Middle frontal gyrus (tissue), 1 donor: ENCODE results near the gene CSNK1D.
A peak's percentile ranks its signal among the peaks of the same experiment; 100 is the strongest.
"Not testable (repeated sequence)": the region's sequence is repeated elsewhere in the genome, so short reads cannot be mapped to it uniquely, and the experiment has no call there.

Source experiments
- DNase-seq: peaks from one replicate; pipeline ENCODE4 v3.0.0-alpha.2; 2015; ENCODE audit warnings: low spot score; ENCODE audit errors: extremely low spot score

Gene CSNK1D

DNA sequence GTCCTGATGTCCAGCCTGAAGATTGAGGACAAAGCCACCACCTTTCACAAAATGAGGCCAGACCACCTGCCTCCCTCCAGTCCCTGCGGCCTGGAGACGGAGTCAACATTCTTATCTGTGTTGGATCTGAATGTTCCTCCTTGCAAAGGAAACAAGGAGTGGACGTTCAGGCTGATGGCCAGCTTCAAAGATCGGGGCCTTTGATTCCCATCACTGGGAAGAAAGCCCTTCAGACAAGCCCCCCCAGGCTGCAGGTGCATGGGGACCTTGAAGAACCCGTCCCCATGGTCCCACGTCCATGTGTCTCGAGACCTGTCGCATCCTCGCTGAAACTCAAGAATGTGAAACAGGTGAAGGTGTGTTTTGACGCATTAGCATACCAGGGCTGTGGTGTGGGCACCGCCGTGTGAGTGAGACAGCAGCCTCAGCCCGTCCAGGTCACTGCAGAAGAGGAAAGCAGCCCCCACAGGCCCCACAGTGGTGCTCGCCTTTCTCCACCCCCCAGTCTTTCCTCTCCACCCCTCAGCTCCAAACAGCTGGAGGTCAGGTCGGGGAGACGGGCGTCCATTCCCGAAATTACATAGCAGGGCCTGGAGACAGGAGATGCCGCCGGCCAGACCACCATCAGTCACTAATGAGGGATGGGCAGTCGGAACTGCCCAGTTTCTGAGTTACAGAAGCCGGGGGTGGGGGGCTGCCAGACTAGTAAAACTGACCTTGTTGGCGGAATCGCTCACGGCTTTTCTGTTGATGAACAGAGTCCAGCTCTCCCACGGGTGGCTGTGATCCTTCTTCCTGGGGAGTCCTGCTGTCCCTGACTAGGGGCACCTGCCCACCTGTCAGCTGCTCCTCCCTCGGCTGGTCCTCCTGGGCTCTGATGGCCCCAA, 877 bp upstream of the CSNK1D start:
- DNase-seq: no peak

DNA sequence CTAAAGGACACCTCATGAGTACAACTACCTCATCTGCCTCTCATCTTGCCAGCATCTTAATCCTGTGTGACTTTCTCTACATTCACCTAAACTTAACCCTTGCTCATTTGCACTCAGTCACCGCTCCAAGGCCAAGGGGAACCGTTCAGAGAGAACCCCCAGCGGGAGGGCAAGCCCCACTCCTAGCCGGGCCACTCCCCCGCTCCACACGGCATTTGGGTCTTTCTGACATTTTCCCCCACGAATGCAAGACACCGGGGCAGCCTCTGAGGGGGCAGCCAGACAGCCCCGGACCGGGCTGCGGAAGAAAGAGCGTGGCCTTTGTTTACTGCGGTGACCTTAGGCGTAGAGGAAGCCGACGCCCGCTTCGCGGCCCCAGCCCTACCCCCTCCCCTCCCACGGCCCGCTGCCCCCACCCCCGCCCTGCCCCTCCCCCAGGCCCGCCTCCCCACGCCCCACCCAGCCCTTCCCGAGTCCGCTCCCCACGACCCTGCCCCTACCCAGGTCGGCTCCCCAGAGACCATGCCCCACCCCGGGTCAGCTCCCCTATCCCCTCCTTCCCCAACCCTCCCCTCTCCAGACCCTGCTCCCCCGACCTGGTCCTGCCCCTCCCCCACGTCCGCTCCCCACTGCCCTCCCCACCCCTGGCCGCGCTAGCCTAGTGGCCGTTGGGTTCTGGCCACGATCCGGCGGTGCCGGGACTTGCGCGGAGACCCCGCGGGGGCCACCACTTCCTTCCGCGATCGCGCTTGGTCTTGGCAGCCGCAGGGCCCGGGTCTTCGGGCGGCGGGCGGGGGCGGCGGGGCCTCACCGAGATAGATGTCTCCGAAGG, 789 bp downstream of the CSNK1D start:
- no peak for DNase-seq

DNA sequence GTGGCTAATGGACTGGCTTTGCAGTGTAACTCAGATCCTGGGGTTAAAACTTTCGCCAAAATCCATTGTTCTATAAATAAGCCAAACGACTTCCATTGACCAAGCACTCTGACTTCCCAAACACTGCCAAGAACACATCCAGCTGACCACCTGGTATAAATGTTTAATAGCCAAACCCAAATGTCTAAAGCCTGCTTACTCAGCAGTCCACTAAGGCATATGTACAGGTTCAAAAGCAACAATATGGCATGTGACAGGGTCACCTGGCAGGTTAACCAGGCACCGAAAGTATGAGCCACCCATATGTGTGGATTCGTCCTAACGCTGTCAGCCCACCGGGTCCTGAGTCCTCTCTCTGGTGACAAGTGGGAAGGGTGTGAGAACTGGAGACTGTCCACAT, 2.1 kb downstream of the CSNK1D start:
- no peak for DNase-seq

DNA sequence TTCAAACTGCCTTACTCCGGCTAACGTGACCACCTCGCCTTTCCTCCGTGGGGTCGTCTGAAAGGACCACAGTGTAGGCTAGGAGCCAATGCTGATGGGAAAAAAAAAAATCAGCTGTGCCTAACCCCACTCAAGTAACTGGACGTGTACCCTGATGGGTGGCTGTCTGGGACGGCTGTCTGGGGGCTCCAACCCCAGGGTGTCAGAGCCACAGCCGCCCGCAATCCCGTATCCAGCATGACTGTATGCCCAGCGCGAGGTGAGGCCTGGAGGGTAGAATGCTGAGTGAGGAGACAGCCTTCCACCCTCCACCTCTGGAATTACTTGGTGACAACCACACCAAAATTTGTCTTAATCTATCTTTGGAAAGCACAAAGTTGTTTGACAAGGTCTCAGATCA, 2.8 kb downstream of the CSNK1D start:
- DNase-seq: no peak

DNA sequence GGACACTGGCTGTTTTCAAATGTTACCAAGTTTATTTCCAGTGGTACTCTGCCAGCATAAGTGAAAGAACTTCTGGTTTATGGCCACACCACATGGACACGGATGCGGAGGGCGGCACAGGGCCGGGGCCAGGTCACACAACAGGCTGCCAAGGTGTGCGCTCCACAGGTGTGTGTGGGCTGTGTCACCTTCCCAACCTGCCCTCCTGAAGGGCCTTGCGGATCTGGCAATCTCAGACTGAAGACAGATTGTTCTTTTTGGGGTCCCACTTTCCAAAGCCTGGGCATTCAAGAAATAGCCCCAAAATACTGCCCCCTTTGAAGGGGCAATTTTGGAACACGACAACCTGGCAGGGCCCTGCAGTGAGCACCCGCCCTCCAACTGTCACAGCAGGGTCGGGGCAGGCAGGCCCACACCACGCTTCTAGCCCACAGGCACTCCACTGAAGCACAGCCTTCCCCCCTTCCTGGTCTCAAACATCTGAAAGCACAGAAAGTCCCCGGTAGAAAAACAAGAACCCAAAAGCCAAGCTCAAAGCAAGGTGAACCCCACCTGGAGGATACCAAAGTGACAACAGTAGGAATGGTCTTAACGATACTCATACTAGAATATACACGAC, 3.5 kb downstream of the CSNK1D start:
- DNase-seq: no peak

DNA sequence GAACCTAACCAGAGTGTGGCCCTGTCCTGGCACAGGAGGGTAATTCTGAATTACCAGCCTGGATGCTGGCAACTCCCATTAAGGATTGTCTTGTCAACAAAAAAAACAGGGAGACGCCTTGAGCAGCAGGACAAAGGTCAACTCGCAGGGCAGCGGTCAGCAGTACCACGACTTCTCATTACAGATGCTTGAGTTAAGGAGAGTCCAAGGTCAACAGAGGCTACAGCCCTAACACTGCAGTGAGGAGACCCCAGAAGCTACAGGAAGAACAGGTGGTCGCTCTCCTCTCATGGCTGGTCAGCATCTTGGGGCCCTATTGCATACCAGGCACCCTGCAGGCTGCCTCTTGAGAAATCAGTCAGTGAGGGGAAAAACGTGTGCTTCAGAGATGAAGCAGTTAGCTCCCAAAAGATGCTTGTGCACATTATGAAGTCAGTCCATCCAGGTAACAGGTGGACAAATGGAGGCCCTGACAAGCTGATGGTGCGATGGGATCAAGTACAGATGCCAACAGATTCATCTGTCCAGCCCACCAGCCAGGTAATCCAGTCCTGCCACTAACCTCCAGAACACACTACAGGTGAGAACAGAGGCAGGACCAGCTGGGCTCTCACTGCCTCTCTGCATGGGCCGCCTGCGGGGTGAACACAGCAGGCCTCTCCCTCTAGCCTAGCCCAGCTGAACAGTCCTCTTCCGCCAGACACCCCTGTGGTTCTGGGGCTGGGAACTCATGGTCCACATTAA, 4.2 kb downstream of the CSNK1D start:
- no peak for DNase-seq

DNA sequence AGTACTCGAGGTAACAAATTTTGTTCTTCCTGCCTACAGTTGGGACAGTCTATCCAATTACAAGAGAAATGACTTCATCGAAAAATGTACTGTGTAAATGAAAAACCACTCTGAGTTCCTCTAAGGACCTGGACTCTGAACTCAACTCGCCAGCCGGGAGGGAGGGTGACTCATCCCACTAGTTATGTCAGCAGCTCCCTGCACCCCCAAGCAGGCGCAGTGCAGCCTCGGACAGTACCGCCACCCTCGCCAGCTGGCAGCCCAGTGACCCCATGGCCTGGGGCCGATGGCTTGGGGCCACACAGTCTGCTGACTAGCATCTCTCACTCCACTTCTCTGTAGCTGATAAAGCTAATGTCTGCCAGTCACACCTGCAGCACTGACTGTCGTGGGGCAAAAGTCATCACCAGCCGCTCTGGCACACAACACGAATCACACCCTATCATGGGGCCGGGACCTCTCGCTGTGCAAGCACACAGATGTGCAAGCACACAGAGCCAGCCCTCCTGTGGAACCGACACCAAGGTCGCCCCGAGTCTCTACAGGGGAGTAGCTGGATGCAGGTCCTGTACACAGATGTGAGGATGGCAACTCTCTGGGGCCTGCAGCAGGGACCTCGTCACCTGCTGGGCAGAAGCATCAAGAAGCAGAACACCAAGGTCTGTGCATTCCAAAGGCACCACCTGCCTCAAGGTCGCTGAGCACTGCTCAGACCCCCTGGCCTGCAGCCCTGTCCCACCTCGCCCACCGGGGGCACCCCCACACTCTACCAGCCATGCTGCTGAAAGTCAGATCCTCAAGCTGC, 5.7 kb downstream of the CSNK1D start:
- DNase-seq: peak; percentile 68

DNA sequence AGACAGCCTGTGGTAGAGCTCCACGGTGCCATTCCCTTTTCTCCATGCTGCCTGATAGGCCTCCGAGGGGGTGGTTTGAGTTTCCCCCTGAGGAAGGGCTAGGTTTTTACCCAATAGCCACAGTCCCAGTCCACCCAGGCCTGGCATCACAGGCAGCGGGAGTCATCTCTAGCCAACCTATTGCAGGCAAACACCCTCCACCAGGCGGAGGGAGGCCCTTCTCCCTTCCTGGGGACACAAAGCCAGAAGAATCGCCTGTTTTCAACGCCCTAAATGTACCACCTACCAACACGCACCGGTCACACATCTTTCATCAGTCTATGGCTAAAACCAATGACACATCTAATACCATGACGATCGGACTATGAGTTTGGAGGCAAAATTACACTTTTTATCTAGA, 7.4 kb downstream of the CSNK1D start:
- no peak for DNase-seq

DNA sequence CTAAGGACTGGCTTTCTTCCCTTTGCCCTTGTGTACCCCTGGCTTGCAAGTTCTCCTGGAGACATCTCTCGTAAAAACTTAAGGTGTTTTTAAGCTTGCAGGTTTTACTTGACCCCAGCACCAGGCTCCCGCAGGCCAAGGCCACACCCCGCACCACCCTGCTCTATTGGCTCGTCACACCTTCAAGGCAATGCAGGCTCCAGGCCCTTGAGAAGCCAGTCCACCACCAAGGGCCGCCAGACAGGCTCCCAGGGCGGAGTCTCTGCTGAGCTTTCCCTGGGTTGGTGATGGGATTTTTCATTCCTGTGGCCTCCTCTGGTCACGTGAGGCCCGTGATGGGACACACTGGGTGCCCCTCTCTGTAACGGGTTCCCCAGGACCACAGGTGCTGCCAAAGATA, 9.9 kb downstream of the CSNK1D start:
- DNase-seq: no peak

DNA sequence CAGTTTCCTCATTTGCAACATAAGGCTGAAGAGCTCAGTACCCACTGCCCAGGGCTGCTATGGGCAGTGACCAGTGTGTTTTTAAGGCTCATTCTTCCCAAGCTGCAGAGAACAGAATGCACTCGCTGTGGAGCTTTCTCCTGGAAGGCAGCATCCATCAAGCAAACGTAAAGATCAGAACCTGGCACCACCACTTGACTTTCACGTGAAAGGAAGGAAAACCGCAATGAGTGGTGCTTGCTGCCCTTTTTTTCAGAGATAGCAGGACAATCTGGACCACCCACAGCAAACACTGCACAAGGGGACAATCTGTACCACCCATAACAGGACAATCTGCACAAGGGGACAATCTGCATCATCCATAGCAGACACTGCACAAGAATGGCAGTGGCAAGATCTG, 11.2 kb downstream of the CSNK1D start:
- DNase-seq: no peak

DNA sequence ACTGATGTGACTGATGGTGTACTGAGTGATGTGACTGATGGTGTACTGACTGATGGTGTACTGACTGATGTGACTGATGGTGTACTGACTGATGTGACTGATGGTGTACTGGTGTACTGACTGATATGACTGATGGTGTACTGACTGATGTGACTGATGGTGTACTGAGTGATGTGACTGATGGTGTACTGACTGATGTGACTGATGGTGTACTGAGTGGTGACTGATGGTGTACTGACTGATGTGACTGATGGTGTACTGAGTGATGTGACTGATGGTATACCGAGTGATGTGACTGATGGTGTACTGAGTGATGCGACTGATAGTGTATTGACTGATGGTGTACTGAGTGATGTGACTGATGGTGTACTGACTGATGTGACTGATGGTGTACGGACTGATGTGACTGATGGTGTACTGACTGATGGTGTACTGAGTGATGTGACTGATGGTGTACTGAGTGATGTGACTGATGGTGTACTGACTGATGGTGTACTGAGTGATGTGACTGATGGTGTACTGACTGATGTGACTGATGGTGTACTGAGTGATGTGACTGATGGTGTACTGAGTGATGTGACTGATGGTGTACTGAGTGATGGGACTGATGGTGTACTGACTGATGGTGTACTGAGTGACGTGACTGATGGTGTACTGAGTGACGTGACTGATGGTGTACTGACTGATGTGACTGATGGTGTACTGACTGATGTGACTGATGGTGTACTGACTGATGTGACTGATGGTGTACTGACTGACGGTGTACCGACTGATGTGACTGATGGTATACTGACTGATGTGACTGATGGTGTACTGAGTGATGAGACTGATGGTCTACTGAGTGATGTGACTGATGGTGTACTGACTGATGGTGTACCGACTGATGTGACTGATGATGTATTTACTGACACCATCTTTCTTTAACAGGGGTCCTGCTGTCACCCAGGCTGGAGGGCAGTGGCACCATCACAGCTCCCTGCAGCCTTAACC, 13.2 kb downstream of the CSNK1D start:
- DNase-seq: not testable (repeated sequence)

DNA sequence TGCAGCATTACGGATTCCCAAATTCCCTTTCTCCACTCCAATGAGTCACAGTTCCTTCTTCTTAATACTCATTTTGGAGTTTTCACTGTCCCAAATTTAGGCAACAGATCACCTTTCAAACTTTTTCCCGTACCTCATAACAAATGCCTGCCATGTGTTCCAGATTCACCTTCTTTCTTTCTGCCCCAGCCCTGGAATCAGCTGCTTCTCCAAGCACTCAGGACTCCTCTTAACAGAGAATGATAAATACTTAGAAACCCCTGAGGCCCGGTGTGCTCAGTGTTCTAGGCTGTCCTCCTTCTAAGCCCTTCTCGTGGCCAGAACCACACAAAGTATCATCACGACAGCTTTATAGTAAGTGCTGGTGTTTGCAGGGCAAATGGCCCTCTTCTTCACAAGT, 14.9 kb downstream of the CSNK1D start:
- DNase-seq: no peak

DNA sequence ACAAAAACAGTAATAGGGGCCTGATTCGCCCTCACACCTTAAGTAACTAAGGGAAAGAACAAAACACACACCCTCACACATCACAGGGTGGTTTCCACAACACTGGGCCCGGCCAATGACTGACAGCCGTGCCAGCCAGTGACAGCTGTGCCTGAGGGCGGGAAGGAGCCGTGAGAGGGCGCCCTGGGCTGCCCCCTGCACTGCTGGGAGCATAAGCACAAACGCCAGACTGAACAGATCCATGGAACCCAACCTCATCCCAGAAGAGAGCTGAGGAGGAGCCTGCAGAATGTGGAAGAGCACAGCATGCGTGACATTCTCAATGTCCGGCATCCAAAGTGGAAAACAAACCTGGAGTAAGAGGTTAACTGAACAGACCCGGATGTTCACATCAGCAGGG, 16.0 kb downstream of the CSNK1D start:
- no peak for DNase-seq

DNA sequence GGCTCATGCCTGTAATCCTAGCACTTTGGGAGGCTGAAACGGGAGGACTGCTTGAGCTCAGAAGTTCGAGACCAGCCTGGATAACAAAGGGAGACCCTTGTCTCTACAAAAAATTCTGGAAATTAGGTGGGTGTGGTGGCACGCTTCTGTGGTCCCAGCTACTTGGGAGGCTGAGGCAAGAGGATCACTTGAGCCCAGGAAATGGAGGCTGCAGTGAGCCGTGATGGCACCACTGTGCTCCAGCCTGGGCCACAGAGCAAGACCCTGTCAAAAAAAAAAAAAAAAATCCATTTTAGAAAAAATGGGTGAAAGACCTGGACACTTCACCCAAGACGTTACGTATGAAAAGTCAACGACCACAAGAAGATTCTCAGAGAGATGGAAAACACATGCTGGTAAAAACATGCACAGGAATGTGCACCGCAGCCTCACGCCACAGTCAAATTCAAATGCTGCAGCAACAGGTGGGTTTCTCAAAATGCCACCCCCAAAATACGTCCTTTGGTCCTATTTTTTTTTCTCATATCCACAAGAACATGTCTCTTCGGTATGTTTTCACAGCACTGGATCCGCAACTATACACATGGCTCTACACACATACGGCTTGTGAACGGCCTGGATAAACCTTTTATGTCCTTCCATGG, 17.1 kb downstream of the CSNK1D start:
- DNase-seq: no peak

DNA sequence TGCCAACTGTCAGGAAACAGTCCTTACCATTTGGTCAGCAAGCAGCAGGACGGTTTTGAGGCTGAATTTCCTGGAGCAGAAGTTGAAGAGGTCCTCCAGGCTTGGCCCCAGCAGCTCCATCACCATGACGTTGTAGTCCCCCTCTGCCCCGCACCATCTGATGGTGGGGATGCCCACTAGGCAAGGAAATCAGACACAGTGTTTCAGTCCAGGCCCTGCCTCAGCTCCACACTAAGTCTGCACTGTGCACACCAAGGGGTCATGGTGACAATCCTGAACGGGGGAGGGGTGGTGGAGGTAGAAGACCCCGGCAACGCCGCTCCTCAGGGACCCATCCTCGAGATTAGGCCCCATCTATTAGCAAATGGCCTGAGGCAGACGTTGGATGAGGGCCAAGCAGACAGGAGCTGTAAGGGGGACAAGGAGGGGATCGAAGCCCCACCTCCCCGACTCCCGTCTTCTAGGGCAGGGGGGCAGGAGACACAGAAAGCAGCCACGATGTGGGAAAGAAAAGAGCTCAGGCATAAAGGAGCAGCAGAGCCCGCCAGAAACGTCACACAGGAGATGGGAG, 18.0 kb downstream of the CSNK1D start:
- no peak for DNase-seq

DNA sequence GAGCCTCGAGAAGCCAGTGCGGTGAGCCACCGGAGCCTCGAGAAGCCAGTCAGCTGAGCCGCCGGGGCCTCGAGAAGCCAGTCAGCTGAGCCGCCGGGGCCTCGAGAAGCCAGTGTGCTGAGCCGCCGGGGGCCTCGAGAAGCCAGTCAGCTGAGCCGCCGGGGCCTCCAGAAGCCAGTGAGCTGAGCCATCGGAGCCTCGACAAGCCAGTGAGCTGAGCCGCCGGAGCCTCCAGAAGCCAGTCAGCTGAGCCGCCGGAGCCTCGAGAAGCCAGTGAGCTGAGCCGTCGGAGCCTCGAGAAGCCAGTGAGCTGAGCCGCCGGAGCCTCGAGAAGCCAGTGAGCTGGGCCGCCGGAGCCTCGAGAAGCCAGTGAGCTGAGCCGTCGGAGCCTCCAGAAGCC, 18.8 kb downstream of the CSNK1D start:
- DNase-seq: not testable (repeated sequence)

DNA sequence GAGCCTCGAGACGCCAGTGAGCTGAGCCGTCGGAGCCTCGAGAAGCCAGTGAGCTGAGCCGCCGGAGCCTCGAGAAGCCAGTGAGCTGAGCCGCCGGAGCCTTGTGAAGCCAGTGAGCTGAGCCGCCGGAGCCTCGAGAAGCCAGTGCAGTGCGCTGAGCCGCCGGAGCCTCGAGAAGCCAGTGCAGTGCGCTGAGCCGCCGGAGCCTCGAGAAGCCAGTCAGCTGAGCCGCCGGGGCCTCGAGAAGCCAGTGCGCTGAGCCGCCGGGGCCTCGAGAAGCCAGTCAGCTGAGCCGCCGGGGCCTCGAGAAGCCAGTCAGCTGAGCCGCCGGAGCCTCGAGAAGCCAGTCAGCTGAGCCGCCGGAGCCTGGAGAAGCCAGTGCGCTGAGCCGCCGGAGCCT, 19.4 kb downstream of the CSNK1D start:
- DNase-seq: not testable (repeated sequence)

DNA sequence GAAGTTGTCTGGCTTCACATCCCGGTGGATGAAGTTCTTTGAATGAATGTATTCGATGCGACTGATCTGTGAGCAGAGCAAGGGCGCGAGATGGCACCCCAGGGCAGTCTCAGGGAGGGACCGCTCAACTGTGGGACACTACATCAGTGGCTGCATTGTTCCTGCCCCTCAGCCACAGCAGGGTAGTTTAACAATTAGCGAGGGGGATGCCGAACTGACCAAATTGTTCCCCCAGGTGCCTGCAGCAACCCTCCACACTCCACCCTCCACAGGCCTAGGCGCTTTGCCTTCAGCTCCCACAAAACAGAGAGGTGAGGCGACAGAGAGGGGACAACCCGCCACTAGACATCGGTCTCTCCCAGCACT, 20.3 kb downstream of the CSNK1D start:
- DNase-seq: no peak
